ENCODE data around the gene FITM2. TPM values are rescaled to one million over a fixed set of nuclear protein-coding genes. Genes with fewer than 3 reads are reported as not detected.

Gene FITM2
- total and polyA plus RNA-seq, 2 donors (not counting 3 experiments of a cell fraction or from before 2014, with no cell fraction given): 4.4 to 7.7 TPM

DNA sequence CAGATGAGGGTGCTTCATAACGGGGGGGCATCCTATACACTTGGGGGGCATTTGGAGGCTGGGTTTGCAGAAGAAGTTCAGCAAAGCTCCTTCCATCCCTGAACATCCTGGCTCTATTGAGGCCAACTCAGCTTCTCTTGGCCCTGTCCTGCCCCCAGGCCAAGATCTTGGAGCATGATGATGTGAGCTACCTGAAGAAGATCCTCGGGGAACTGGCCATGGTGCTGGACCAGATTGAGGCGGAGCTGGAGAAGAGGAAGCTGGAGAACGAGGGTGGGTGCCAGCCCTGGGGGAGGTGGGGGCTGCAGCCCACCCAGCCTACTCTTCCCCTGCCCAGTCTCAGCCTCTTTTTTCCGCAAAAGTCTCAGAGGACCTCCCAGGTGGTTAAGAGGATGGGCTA lies 46.7 kb downstream of the FITM2 start:
- ChIA-PET CTCF (interaction anchor here (0.8 to 1.1 kb wide), 2 partner anchors 17 to 47 kb away, joined by 3 to 4 read pairs; partner anchors contain the start of gene GDAP1L1), POLR2A (no interaction called here)
- no TSS peak for BruUV-seq (replicated peaks)
- H3K4me1 ChIP-seq (ENCODE audit: control insufficient read depth, extremely low read depth, insufficient read depth, low read length): no peaks in the 10 kb centered on the region
- H3K4me3 ChIP-seq (replicated peaks in 1 of 3; ENCODE audit: insufficient read depth in 1 of 3, low read depth in 1 of 3, low read length in 3 of 3): no peak overlapping the region
- no peaks in the 10 kb centered on the region for H4K20me1 ChIP-seq (replicated peaks; ENCODE audit: control insufficient read depth, extremely low read depth, insufficient read depth, low read length)
- TF ChIP-seq POLR2AphosphoS5 (IDR thresholded peaks at IDR 0.05; ENCODE audit: insufficient read depth, low read depth, low read length) (no peak), EZH2 (IDR thresholded peaks at IDR 0.05; ENCODE audit: borderline replicate concordance, low read depth, low read length, severe bottlenecking) (no peak), POLR2A (IDR thresholded peaks at IDR 0.05; ENCODE audit: low read depth, low read length) (no peak), JUN (IDR thresholded peaks at IDR 0.05; ENCODE audit: borderline replicate concordance, insufficient read depth, insufficient read length, low read depth) (no peak), GATA2 (IDR thresholded peaks at IDR 0.05; ENCODE audit: insufficient read depth, insufficient read length, low read depth, low read length) (no peak), MYC (IDR thresholded peaks at IDR 0.05; ENCODE audit: low read depth, low read length) (no peak), FOS (IDR thresholded peaks at IDR 0.05; ENCODE audit: borderline replicate concordance, insufficient read depth, low read length) (no peak)
- TF ChIP-seq, protein P1, sequence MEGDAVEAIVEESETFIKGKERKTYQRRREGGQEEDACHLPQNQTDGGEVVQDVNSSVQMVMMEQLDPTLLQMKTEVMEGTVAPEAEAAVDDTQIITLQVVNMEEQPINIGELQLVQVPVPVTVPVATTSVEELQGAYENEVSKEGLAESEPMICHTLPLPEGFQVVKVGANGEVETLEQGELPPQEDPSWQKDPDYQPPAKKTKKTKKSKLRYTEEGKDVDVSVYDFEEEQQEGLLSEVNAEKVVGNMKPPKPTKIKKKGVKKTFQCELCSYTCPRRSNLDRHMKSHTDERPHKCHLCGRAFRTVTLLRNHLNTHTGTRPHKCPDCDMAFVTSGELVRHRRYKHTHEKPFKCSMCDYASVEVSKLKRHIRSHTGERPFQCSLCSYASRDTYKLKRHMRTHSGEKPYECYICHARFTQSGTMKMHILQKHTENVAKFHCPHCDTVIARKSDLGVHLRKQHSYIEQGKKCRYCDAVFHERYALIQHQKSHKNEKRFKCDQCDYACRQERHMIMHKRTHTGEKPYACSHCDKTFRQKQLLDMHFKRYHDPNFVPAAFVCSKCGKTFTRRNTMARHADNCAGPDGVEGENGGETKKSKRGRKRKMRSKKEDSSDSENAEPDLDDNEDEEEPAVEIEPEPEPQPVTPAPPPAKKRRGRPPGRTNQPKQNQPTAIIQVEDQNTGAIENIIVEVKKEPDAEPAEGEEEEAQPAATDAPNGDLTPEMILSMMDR (IDR thresholded peaks at IDR 0.05; ENCODE audit: extremely low read depth in 1 of 2, insufficient read depth in 1 of 2, low read depth in 1 of 2, low read length in 2 of 2): no peak
- TF ChIP-seq, protein P2, sequence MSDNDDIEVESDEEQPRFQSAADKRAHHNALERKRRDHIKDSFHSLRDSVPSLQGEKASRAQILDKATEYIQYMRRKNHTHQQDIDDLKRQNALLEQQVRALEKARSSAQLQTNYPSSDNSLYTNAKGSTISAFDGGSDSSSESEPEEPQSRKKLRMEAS (IDR thresholded peaks at IDR 0.05; ENCODE audit: insufficient read depth, insufficient read length): no peak
- dilution Hi-C loops (cut with MboI; ENCODE audit: extremely low pct_ligation_motif_present, low sequenced_read_pairs): no loop called here
- no peaks in the 10 kb centered on the region for H3K9me1 ChIP-seq (replicated peaks; ENCODE audit: control insufficient read depth, extremely low read depth, insufficient read depth, low read length)
- no peaks in the 10 kb centered on the region for H3K9me3 ChIP-seq (replicated peaks; ENCODE audit: control insufficient read depth, insufficient read depth, low read length)
- no peaks in the 10 kb centered on the region for H3K36me3 ChIP-seq (ENCODE audit: control insufficient read depth in 2 of 2, extremely low read depth in 1 of 2, insufficient read depth in 2 of 2, low read length in 2 of 2)
- H2AFZ ChIP-seq (ENCODE audit: low read depth, low read length): no peak overlapping the region
- intact Hi-C loops (cut with micrococcal nuclease): no loop called here
- H3K79me2 ChIP-seq (ENCODE audit: control insufficient read depth, insufficient read depth, low read length): no peaks in the 10 kb centered on the region
- H3K4me2 ChIP-seq (ENCODE audit: insufficient read depth, low read length): no peak overlapping the region
- H3K9ac ChIP-seq (replicated peaks; ENCODE audit: extremely low read depth, insufficient read depth, low read length): no peak overlapping the region
- DNase-seq (ENCODE audit: low read depth, low spot score) (no peak), FAIRE-seq (no peak)
- no peaks in the 10 kb centered on the region for H3K27me3 ChIP-seq (ENCODE audit: control insufficient read depth in 2 of 2, insufficient read depth in 2 of 2, low read length in 2 of 2)
- no peak overlapping the region for H3K27ac ChIP-seq (ENCODE audit: insufficient read depth, low read depth, low read length)
